Measurements from ENCODE around the gene EFEMP2. TPM values are rescaled to one million over a fixed set of nuclear protein-coding genes. Genes with fewer than 3 reads are reported as not detected.

Gene EFEMP2
- total RNA-seq, 1 experiment from 2014 or later = 23.7 TPM

DNA sequence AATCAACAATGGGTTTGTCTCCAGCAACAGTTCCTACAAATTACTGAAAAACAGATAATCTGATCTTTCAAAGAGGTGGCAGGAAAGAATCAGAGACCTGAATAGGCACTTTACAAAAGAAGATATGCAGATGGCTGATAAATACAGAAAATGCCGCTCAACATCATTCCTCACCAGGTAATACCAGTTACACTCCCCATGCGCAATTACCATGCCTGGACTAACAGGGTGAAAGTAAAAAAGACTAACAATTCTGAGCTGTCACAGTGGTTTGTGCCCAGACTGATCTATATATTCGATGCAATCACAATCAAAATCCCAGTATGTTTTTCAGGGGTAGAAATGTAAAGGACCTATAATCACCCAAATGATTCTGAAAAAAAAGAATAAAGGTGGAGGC is 28.8 kb downstream of the EFEMP2 start:
- intact Hi-C loops (cut with micrococcal nuclease; ENCODE audit: unreplicated experiment) = no loop called here
- DNase-seq (ENCODE audit: low read depth, low spot score) (no peak), ATAC-seq (no peak)
- CTCF ChIA-PET = no interaction called here
- no peaks in the 10 kb centered on the region for H3K36me3 ChIP-seq (ENCODE audit: control insufficient read depth, insufficient read depth, low read length)
- no peaks in the 10 kb centered on the region for H3K4me1 ChIP-seq (ENCODE audit: control insufficient read depth, insufficient read depth, low read length)
- no peak overlapping the region for H3K4me3 ChIP-seq (ENCODE audit: low read depth in 2 of 2, low read length in 2 of 2)
- H3K9me3 ChIP-seq (ENCODE audit: control insufficient read depth, insufficient read depth, low read depth, low read length) = no peaks in the 10 kb centered on the region
- H3K27ac ChIP-seq (ENCODE audit: low read length) = no peak overlapping the region
- TF ChIP-seq, protein P1, sequence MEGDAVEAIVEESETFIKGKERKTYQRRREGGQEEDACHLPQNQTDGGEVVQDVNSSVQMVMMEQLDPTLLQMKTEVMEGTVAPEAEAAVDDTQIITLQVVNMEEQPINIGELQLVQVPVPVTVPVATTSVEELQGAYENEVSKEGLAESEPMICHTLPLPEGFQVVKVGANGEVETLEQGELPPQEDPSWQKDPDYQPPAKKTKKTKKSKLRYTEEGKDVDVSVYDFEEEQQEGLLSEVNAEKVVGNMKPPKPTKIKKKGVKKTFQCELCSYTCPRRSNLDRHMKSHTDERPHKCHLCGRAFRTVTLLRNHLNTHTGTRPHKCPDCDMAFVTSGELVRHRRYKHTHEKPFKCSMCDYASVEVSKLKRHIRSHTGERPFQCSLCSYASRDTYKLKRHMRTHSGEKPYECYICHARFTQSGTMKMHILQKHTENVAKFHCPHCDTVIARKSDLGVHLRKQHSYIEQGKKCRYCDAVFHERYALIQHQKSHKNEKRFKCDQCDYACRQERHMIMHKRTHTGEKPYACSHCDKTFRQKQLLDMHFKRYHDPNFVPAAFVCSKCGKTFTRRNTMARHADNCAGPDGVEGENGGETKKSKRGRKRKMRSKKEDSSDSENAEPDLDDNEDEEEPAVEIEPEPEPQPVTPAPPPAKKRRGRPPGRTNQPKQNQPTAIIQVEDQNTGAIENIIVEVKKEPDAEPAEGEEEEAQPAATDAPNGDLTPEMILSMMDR (IDR thresholded peaks at IDR 0.05) = no peak
- TF ChIP-seq POLR2AphosphoS5 (IDR thresholded peaks at IDR 0.05; ENCODE audit: low read depth, low read length) (no peak), REST (IDR thresholded peaks at IDR 0.05; ENCODE audit: insufficient read depth in 1 of 2, low read depth in 2 of 2, low read length in 1 of 2) (no peak), TCF7L2 (IDR thresholded peaks at IDR 0.05; ENCODE audit: low read depth, low read length) (no peak), SIN3A (IDR thresholded peaks at IDR 0.05; ENCODE audit: borderline replicate concordance, insufficient read depth, low read depth, low read length) (no peak)
- in situ Hi-C loops (cut with HindIII; ENCODE audit: low pct_unique_long_range_greater_than_20kb, low sequenced_read_pairs) = no loop called here
- BruUV-seq (replicated peaks) = no TSS peak
- no peaks in the 10 kb centered on the region for H3K27me3 ChIP-seq (ENCODE audit: control insufficient read depth, insufficient read depth, low read length)
- POLR2A ChIA-PET = no interaction called here

DNA sequence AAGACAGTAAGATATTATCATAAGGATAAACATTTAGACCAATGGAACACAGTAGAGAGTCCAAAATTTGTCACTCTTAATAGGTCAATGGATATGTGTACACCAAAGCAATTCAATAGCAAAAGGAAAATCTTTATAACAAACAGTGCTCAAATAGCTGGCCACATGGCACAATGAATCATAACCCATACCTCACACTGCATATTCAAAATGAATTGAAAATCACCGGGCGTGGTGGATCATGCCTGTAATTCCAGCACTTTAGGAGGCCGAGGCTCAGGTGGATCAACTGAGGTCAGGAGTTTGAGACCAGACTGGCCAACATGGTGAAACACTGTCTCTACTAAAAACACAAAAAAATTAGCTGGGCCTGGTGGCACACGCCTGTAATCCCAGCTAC is 30.5 kb downstream of the EFEMP2 start:
- in situ Hi-C loops (cut with HindIII; ENCODE audit: low pct_unique_long_range_greater_than_20kb, low sequenced_read_pairs) = no loop called here
- no peaks in the 10 kb centered on the region for H3K4me1 ChIP-seq (ENCODE audit: control insufficient read depth, insufficient read depth, low read length)
- no peak overlapping the region for H3K4me3 ChIP-seq (ENCODE audit: low read depth in 2 of 2, low read length in 2 of 2)
- no peaks in the 10 kb centered on the region; the same call in 1 of the 2 replicates for H3K9me3 ChIP-seq (ENCODE audit: control insufficient read depth, insufficient read depth, low read depth, low read length)
- ChIA-PET POLR2A (no interaction called here), CTCF (interaction anchor here (0.5 kb wide), 1 partner anchor 175 kb away, joined by 3 read pairs; no protein-coding TSS in a partner anchor)
- TF ChIP-seq SIN3A (IDR thresholded peaks at IDR 0.05; ENCODE audit: borderline replicate concordance, insufficient read depth, low read depth, low read length) (no peak), REST (IDR thresholded peaks at IDR 0.05; ENCODE audit: insufficient read depth in 1 of 2, low read depth in 2 of 2, low read length in 1 of 2) (no peak), POLR2AphosphoS5 (IDR thresholded peaks at IDR 0.05; ENCODE audit: low read depth, low read length) (no peak), TCF7L2 (IDR thresholded peaks at IDR 0.05; ENCODE audit: low read depth, low read length) (no peak)
- TF ChIP-seq, protein P1 (IDR thresholded peaks at IDR 0.05) = no peak
- DNase-seq (ENCODE audit: low read depth, low spot score) (no peak), ATAC-seq (no peak)
- no peaks in the 10 kb centered on the region for H3K27me3 ChIP-seq (ENCODE audit: control insufficient read depth, insufficient read depth, low read length)
- no peak overlapping the region for H3K27ac ChIP-seq (ENCODE audit: low read length)
- no peaks in the 10 kb centered on the region for H3K36me3 ChIP-seq (ENCODE audit: control insufficient read depth, insufficient read depth, low read length)
- no TSS peak for BruUV-seq (replicated peaks)
- intact Hi-C loops (cut with micrococcal nuclease; ENCODE audit: unreplicated experiment) = no loop called here

All from Panc1 (cell line).